B cell (primary cell): ENCODE data around the gene AGPAT3. TPM values are rescaled to one million over a fixed set of nuclear protein-coding genes. Genes with fewer than 3 reads are reported as not detected.

Source experiments
- ATAC-seq: fragments of 200-7000 bp; cut with Tn5 transposase; one replicate; pipeline ENCODE4 v1.10.0; 2021; ENCODE audit warnings: low read depth, mild to moderate bottlenecking, moderate number of reproducible peaks, moderate library complexity
- CTCF ChIA-PET: fragments of 350-600 bp; sonication (Branson Sonifier 250); formaldehyde crosslinking; loops from one replicate; lab custom pipeline; 2021; ENCODE audit warnings: antibody characterized with exemption, inconsistent platforms; lab: Charles Lee
- POLR2A ChIA-PET: fragments of 350-600 bp; sonication (Branson Sonifier 250); formaldehyde crosslinking; loops from one replicate; lab custom pipeline; 2021; ENCODE audit warnings: antibody characterized with exemption; lab: Charles Lee
- DNase-seq: peaks from one replicate; pipeline ENCODE4 v3.0.0; 2013
- H2AFZ ChIP-seq: 2 replicates; pipeline ENCODE4 v1.6.1; 2012; ENCODE audit warnings: mild to moderate bottlenecking, low read depth, low read length; ENCODE audit not compliant: insufficient read depth, poor library complexity, severe bottlenecking
- H3K27ac ChIP-seq, 2 donors: 1 replicate in 1 of 2; 2 replicates in 1 of 2; pipeline ENCODE4 v1.5.1; 2012 to 2013; ENCODE audit warnings: low read length in 2 of 2, mild to moderate bottlenecking in 2 of 2, moderate library complexity in 1 of 2
- H3K27me3 ChIP-seq, 4 experiments: fragments of 200-600 bp in 1 of 4; sonication (generic) in 1 of 4; replicated peaks in 1 of 4; 1 replicate in 2 of 4; 2 replicates in 2 of 4; pipeline versions ENCODE4 v1.6.1 to v1.7.0; 2013 to 2016; ENCODE audit warnings: low read length in 3 of 4, mild to moderate bottlenecking in 2 of 4, mixed read lengths in 1 of 4, moderate library complexity in 1 of 4; ENCODE audit not compliant: insufficient read depth in 4 of 4, control insufficient read depth in 3 of 4; ENCODE audit errors: control extremely low read depth in 1 of 4
- H3K36me3 ChIP-seq, 2 experiments: replicated peaks in 1 of 2; 1 replicate in 1 of 2; 2 replicates in 1 of 2; pipeline versions ENCODE4 v1.6.1 to v1.7.1; 2013; ENCODE audit warnings: low read length in 1 of 2; ENCODE audit not compliant: insufficient read depth in 2 of 2, control insufficient read depth in 1 of 2; ENCODE audit errors: control extremely low read depth in 1 of 2, extremely low read depth in 1 of 2
- H3K4me1 ChIP-seq, 2 donors: fragments of 200-600 bp in 1 of 2; sonication (generic) in 1 of 2; 1 replicate in 1 of 2; 2 replicates in 1 of 2; pipeline versions ENCODE4 v1.5.1 to v1.6.1; 2013 to 2017; ENCODE audit warnings: low read length in 2 of 2; ENCODE audit not compliant: control insufficient read depth in 2 of 2, insufficient read depth in 2 of 2
- H3K4me2 ChIP-seq: replicated peaks from 2 replicates; pipeline ENCODE3; 2012; ENCODE audit warnings: mild to moderate bottlenecking, low read depth, low read length; ENCODE audit not compliant: poor library complexity, severe bottlenecking
- H3K4me3 ChIP-seq, 5 experiments: fragments of 200-600 bp in 1 of 5; sonication (generic) in 1 of 5; 1 replicate in 3 of 5; 2 replicates in 2 of 5; pipeline versions ENCODE4 v1.5.1 to v1.7.0; 2011 to 2016; ENCODE audit warnings: low read length in 4 of 5, mild to moderate bottlenecking in 4 of 5, low read depth in 2 of 5, control low read depth in 1 of 5, moderate library complexity in 1 of 5; ENCODE audit not compliant: insufficient read depth in 1 of 5; ENCODE audit errors: control extremely low read depth in 1 of 5, extremely low read depth in 1 of 5
- H3K79me2 ChIP-seq: fragments of 200-600 bp; sonication (generic); one replicate; pipeline ENCODE4 v1.6.0; 2016; ENCODE audit warnings: low read length; ENCODE audit not compliant: control insufficient read depth, insufficient read depth
- H3K9ac ChIP-seq: fragments of 200-600 bp; sonication (generic); 2 replicates; pipeline ENCODE4 v1.6.1; 2017; ENCODE audit warnings: mild to moderate bottlenecking, low read length, moderate library complexity
- H3K9me3 ChIP-seq, 3 donors: one replicate each; pipeline versions ENCODE4 v1.6.1 to v1.7.1; 2013; ENCODE audit warnings: low read length in 2 of 3; ENCODE audit not compliant: control insufficient read depth in 2 of 3, insufficient read depth in 1 of 3; ENCODE audit errors: control extremely low read depth in 1 of 3
- H4K20me1 ChIP-seq: 2 replicates; pipeline ENCODE4 v1.6.0; 2012; ENCODE audit warnings: mild to moderate bottlenecking, low read length; ENCODE audit not compliant: insufficient read depth, control insufficient read depth, poor library complexity, severe bottlenecking
- H3K27ac Mint-ChIP-seq: one replicate; pipeline ENCODE4 v1.8.0; 2021; ENCODE audit warnings: mixed read lengths
- H3K27me3 Mint-ChIP-seq: one replicate; pipeline ENCODE4 v1.8.0; 2021; ENCODE audit warnings: mixed read lengths
- H3K4me1 Mint-ChIP-seq: one replicate; pipeline ENCODE4 v1.8.0; 2021; ENCODE audit warnings: mixed read lengths
- H3K4me3 Mint-ChIP-seq: one replicate; pipeline ENCODE4 v1.8.0; 2021; ENCODE audit warnings: mixed read lengths
- H3K9me3 Mint-ChIP-seq: one replicate; pipeline ENCODE4 v1.8.0; 2022; ENCODE audit warnings: mixed read lengths; ENCODE audit not compliant: insufficient read depth
- CTCF ChIP-seq: fragments of 200-600 bp; IDR thresholded peaks from one replicate; pipeline ENCODE4 v1.8.0; 2022; ENCODE audit warnings: antibody characterized with exemption, mild to moderate bottlenecking
- EZH2 ChIP-seq: IDR thresholded peaks from 2 replicates; pipeline ENCODE4 v1.6.1; 2012; ENCODE audit warnings: borderline replicate concordance, low read depth, mild to moderate bottlenecking, moderate library complexity, low read length; ENCODE audit not compliant: insufficient read depth, poor library complexity, severe bottlenecking
- WGBS: methylation state at CpG from one replicate; pipeline ENCODE4 v1.1.5; 2013; ENCODE audit warnings: missing lambda C conversion rate; ENCODE audit not compliant: insufficient coverage; 5-methylcytosine and 5-hydroxymethylcytosine counted together
- intact Hi-C: fragments of 100-400 bp; cut with micrococcal nuclease; formaldehyde crosslinking; loops from one replicate; pipeline ENCODE4 v1.10.0; 2022
- polyA plus RNA-seq: library from polyadenylated mRNA; depleted of rRNA; stranded (reverse); fragments of >200 nt; gene quantifications from 2 replicates; pipeline ENCODE4 v1.2.3, GENCODE V29; 2012
- total RNA-seq, 2 donors: library from RNA; stranded (reverse); fragments of 120-200 nt in 1 of 2; gene quantifications; 1 replicate in 1 of 2; 2 replicates in 1 of 2; pipeline versions ENCODE4 v1.2.3 to v1.2.4, GENCODE V29; 2013 to 2022

Gene AGPAT3
- total and polyA plus RNA-seq, 2 donors (not counting 1 experiment from before 2014, with no cell fraction given) = 14.3 to 49.3 TPM

GRCh38 chr21:43925096-43925481 lies 60.1 kb downstream of the AGPAT3 start:
- H3K4me3 ChIP-seq = no peak overlapping the region
- no peak overlapping the region for H3K27ac Mint-ChIP-seq

GRCh38 chr21:43925609-43926008 lies 60.6 kb downstream of the AGPAT3 start:
- H3K27ac ChIP-seq = no peak overlapping the region
- Mint-ChIP-seq H3K27me3 (no peaks in the 10 kb centered on the region), H3K27ac (no peak overlapping the region), H3K9me3 (no peaks in the 10 kb centered on the region), H3K4me3 (no peak overlapping the region), H3K4me1 (peaks cover 23% of the 10 kb centered on the region)
- no peaks in the 10 kb centered on the region for H3K9me3 ChIP-seq
- WGBS = 97% methylated on average over 13 of the region's 14 CpGs
- H3K4me2 ChIP-seq = no peak overlapping the region
- no peak overlapping the region for H2AFZ ChIP-seq
- H3K4me3 ChIP-seq = no peak overlapping the region
- ATAC-seq (no peak), DNase-seq (no peak)
- intact Hi-C loops = no loop called here
- ChIA-PET POLR2A (interaction anchor here (0.6 kb wide), 1 partner anchor 211 kb away, joined by 5 read pairs; no protein-coding TSS in a partner anchor), CTCF (interaction anchor here (2.7 kb wide), 1 partner anchor 12 kb away, joined by 7 read pairs; no protein-coding TSS in a partner anchor)
- H3K36me3 ChIP-seq = peaks cover 4 to 12% of the 10 kb centered on the region in 2 experiments
- H3K79me2 ChIP-seq = peaks cover 50% of the 10 kb centered on the region
- no peak overlapping the region for H3K9ac ChIP-seq
- H3K27me3 ChIP-seq = no peaks in the 10 kb centered on the region
- H4K20me1 ChIP-seq = peaks cover 81% of the 10 kb centered on the region
- peaks cover 0 to 17% of the 10 kb centered on the region in 2 donors for H3K4me1 ChIP-seq
- TF ChIP-seq CTCF = no peak
- no peak for TF ChIP-seq EZH2

More at GRCh38 chr21:43925096-43925481, 60.1 kb downstream of the AGPAT3 start:
- POLR2A ChIA-PET = no interaction called here
- peaks cover 28% of the 10 kb centered on the region for H3K4me1 Mint-ChIP-seq
- H3K9me3 ChIP-seq = no peaks in the 10 kb centered on the region
- ATAC-seq (no peak), DNase-seq (no peak)
- peaks cover 80% of the 10 kb centered on the region for H4K20me1 ChIP-seq
- H3K36me3 ChIP-seq = peaks cover 4 to 12% of the 10 kb centered on the region in 2 experiments
- intact Hi-C loops = no loop called here
- H3K79me2 ChIP-seq = peaks cover 55% of the 10 kb centered on the region
- peaks cover 0 to 23% of the 10 kb centered on the region in 2 donors for H3K4me1 ChIP-seq
- no peak overlapping the region for H3K4me3 Mint-ChIP-seq
- CTCF ChIA-PET = interaction anchor here (2.7 kb wide), 1 partner anchor 13 kb away, joined by 7 read pairs; no protein-coding TSS in a partner anchor
- no peak overlapping the region for H3K4me2 ChIP-seq
- no peak overlapping the region for H3K27ac ChIP-seq
- H3K9ac ChIP-seq = no peak overlapping the region
- TF ChIP-seq CTCF = no peak
- no peak for TF ChIP-seq EZH2
- H2AFZ ChIP-seq = no peak overlapping the region
- no peaks in the 10 kb centered on the region for H3K27me3 Mint-ChIP-seq
- H3K27me3 ChIP-seq = no peaks in the 10 kb centered on the region
- H3K9me3 Mint-ChIP-seq = no peaks in the 10 kb centered on the region
- WGBS = 94% methylated on average over 12 of the region's 13 CpGs
